OCI-LY3 (cell line): ENCODE results near the gene ALG1.
"Not testable (repeated sequence)": the region's sequence is repeated elsewhere in the genome, so short reads cannot be mapped to it uniquely, and the experiment has no call there.

Source experiments
- CTCF ChIP-seq: fragments of 200-600, 300-600 bp; sonication (generic); IDR thresholded peaks from 2 replicates; pipeline ENCODE4 v1.5.1; 2014; ENCODE audit warnings: antibody characterized with exemption, low read length, low read depth
- EZH2phosphoT487 ChIP-seq: fragments of 200-600 bp; shearing (Covaris generic); IDR thresholded peaks from 2 replicates; pipeline ENCODE4 v1.6.1; 2018; ENCODE audit warnings: antibody characterized with exemption, mixed run types, low read depth

- TF ChIP-seq CTCF, EZH2phosphoT487: not testable (repeated sequence)
These were observed 63.3 kb downstream of the ALG1 start for GRCh38 chr16:5134739-5135452.
